HG02852 (cell line): ENCODE results near the gene CCNF.

Experiments
- ATAC-seq: cut with Tn5 transposase; IDR thresholded peaks from one replicate; pipeline ENCODE4 v1.9.1; 2021; ENCODE audit warnings: mild to moderate bottlenecking, moderate library complexity; ENCODE audit not compliant: unreplicated experiment

The CCNF gene

GRCh38 chr16:2499890-2500429 is 70.7 kb downstream of the CCNF start:
- no peak for ATAC-seq

DNA sequence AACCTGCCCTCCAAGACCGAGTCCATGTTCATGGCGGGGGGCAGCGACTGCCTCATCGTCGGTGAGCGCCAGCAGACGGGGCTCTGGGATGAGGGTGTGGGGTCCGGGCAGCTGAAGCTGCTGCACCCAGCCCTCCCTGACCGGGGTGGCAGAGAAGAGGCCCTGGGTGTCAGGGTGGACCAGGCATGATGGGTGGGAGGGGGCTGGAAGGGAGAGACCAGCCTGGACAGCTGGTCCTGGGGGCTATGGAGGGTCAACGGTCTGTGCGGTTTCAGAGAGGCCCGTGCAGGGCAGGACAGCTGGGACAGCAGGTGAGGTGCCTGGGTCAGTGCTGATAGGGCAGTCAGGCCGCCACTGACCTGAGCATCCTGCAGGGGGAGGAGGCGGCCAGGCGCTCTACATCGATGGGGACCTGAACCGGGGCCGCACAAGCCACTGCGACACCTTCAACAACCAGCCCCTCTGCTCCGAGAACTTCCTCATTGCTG is 71.2 kb downstream of the CCNF start:
- no peak for ATAC-seq

- ATAC-seq = peak; percentile 61
These were observed 71.9 kb downstream of the CCNF start for GRCh38 chr16:2500918-2501750.

DNA sequence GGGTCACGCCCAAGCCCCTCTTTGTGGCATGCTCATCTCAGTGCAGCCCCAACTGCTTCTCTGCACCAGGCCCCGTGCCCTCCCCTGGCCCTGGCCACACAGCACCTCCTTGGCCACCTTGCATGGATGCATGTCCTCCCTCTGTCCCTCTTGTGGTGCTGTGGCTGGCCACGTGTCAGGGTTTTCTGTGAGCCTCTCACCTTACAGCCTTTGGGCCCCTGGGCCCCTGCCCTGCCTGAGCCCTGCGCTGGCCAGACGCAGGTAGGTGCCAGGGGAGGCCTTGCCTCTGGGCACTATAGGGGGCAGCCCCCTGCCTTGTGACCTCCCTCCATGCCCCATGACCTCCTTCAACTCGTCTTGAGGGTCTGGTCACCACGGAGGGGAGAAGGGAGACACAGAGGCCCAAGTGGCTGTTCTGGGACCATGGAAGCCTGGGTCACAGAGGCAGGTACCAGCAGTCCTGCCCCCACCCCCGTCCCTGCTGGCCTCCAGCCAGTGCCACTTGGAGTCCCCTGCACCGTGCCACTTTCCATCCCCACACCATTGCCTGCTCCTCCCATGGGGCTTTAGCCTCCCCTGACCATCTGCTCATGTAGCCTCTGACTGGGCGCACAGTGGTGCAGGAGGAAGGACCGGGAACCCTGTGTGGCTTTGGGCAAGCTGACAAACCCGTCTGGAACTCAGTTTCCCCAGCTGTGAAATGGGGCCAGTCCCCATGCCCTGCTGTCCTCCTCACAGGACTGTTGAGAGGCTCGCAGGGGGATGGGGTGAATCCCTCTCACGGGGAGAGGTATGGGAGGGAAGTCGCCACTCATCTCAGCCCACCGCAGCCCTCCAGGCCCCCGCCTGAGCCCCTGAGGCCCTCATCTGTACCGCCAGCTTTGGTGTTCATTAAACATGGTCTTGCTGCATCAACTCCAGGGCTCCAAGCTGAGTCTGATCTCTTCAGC is 73.0 kb downstream of the CCNF start:
- no peak for ATAC-seq

GRCh38 chr16:2505695-2506094 is 76.4 kb downstream of the CCNF start:
- no peak for ATAC-seq

GRCh38 chr16:2507052-2507659 is 77.9 kb downstream of the CCNF start:
- ATAC-seq = peak; percentile 61

DNA sequence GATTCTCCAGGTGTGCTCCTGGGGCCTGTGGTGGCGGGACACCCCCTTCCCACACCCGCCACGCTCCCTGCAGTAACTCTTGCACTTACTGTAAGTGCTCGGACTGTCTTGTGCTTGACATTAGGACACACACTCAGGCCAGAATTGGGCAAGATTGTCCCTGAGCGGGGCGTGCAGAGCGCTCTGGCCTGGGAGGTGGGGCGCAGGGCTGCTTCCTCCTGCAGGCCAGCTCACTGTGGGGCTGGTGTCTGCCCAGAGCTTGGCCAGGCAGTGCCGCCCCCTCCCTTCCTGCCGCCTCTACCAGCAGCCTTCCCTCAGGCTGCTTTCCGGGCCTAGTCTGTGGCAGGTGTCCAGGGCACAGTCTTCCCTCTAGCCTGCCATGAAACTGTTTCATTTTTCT is 78.4 kb downstream of the CCNF start:
- no peak for ATAC-seq
